ENCODE results near the gene TSEN54.

Gene TSEN54

GRCh38 chr17:75568412-75569255 lies 52.3 kb downstream of the TSEN54 start:
- no peak for DNase-seq (ENCODE audit: low read depth, low spot score)
- in situ Hi-C loops (cut with HindIII; ENCODE audit: low sequenced_read_pairs): no loop called here
- no peak overlapping the region for H3K4me3 ChIP-seq (ENCODE audit: low read depth, low read length)
- TF ChIP-seq CTCF (IDR thresholded peaks at IDR 0.05; ENCODE audit: low read depth, low read length): no peak

- no peak for TF ChIP-seq CTCF (IDR thresholded peaks at IDR 0.05; ENCODE audit: low read depth, low read length)
- no peak overlapping the region for H3K4me3 ChIP-seq (ENCODE audit: low read depth, low read length)
- no peak for DNase-seq (ENCODE audit: low read depth, low spot score)
- in situ Hi-C loops (cut with HindIII; ENCODE audit: low sequenced_read_pairs): no loop called here
Observed at GRCh38 chr17:75570034-75570676, 53.8 kb downstream of the TSEN54 start.

GRCh38 chr17:75570772-75571171 lies 54.4 kb downstream of the TSEN54 start:
- no peak for DNase-seq (ENCODE audit: low read depth, low spot score)
- in situ Hi-C loops (cut with HindIII; ENCODE audit: low sequenced_read_pairs): no loop called here
- H3K4me3 ChIP-seq (ENCODE audit: low read depth, low read length): no peak overlapping the region
- TF ChIP-seq CTCF (IDR thresholded peaks at IDR 0.05; ENCODE audit: low read depth, low read length): no peak

GRCh38 chr17:75571197-75571884 lies 55.0 kb downstream of the TSEN54 start:
- in situ Hi-C loops (cut with HindIII; ENCODE audit: low sequenced_read_pairs): no loop called here
- H3K4me3 ChIP-seq (ENCODE audit: low read depth, low read length): no peak overlapping the region
- TF ChIP-seq CTCF (IDR thresholded peaks at IDR 0.05; ENCODE audit: low read depth, low read length): no peak
- DNase-seq (ENCODE audit: low read depth, low spot score): no peak

GRCh38 chr17:75571885-75572215 lies 55.5 kb downstream of the TSEN54 start:
- DNase-seq (ENCODE audit: low read depth, low spot score): no peak
- no peak overlapping the region for H3K4me3 ChIP-seq (ENCODE audit: low read depth, low read length)
- in situ Hi-C loops (cut with HindIII; ENCODE audit: low sequenced_read_pairs): no loop called here
- no peak for TF ChIP-seq CTCF (IDR thresholded peaks at IDR 0.05; ENCODE audit: low read depth, low read length)

- in situ Hi-C loops (cut with HindIII; ENCODE audit: low sequenced_read_pairs): no loop called here
- no peak overlapping the region for H3K4me3 ChIP-seq (ENCODE audit: low read depth, low read length)
- DNase-seq (ENCODE audit: low read depth, low spot score): no peak
- TF ChIP-seq CTCF (IDR thresholded peaks at IDR 0.05; ENCODE audit: low read depth, low read length): no peak
Observed at GRCh38 chr17:75572713-75573539, 56.6 kb downstream of the TSEN54 start.

Data from astrocyte of the spinal cord (primary cell).